Renal cortex interstitium (tissue), 11 donors: ENCODE data around the gene TMCC1. TPM values are rescaled to one million over a fixed set of nuclear protein-coding genes. Genes with fewer than 3 reads are reported as not detected.

Source experiments
- DNase-seq, 11 donors: peaks; one replicate each; pipeline ENCODE4 v3.0.0-alpha.2; 2013; ENCODE audit warnings: low read depth in 9 of 11, low spot score in 4 of 11; ENCODE audit errors: extremely low read depth in 1 of 11
- polyA plus RNA-seq, 3 donors: library from polyadenylated mRNA; unstranded; fragments of 120-200 nt; gene quantifications; one replicate each; pipeline ENCODE4 v1.2.1, GENCODE V29; 2013; ENCODE audit not compliant: insufficient read length in 3 of 3

TMCC1 gene
- polyA plus RNA-seq, 3 donors, result 22.0 to 25.3 (median 25.3) TPM

GRCh38 chr3:129622933-129623332 lies 270.6 kb downstream of the TMCC1 start:
- no peak for DNase-seq

DNA sequence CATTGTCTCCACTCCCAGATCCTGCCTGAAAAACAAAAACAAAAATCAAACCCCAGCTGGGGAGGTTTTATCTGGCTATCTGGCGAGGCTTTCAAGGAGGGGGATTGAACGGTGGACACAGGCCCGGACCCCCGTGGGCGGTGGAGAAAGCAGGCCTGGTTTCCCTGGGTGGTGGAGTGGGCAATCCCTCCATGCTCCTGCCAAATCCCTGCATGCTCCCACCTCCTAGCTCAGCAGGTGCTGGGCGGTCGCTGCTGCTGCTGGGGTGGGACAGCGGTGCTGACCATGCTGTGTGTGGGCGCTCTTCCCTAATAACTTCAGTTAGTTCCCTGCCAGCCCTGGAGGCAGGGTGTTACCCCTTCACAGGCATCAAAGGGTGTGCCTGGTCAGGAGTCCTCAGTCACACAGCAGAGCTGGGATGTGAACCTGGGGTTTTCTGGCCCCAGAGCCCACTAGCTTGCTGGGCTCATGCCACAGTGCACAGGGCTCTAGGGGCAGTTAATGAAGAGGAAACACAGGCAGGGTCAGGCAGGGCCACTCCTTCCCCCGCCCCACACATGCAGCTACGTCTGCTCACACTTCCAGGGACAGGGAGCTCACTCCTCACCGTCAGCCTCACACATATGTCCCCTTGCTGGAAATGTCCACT lies 271.2 kb downstream of the TMCC1 start:
- no peak for DNase-seq

GRCh38 chr3:129621626-129622225 lies 271.8 kb downstream of the TMCC1 start:
- no peak for DNase-seq

GRCh38 chr3:129620828-129621559 lies 272.5 kb downstream of the TMCC1 start:
- no peak for DNase-seq

GRCh38 chr3:129619726-129620162 lies 273.8 kb downstream of the TMCC1 start:
- no peak for DNase-seq

DNA sequence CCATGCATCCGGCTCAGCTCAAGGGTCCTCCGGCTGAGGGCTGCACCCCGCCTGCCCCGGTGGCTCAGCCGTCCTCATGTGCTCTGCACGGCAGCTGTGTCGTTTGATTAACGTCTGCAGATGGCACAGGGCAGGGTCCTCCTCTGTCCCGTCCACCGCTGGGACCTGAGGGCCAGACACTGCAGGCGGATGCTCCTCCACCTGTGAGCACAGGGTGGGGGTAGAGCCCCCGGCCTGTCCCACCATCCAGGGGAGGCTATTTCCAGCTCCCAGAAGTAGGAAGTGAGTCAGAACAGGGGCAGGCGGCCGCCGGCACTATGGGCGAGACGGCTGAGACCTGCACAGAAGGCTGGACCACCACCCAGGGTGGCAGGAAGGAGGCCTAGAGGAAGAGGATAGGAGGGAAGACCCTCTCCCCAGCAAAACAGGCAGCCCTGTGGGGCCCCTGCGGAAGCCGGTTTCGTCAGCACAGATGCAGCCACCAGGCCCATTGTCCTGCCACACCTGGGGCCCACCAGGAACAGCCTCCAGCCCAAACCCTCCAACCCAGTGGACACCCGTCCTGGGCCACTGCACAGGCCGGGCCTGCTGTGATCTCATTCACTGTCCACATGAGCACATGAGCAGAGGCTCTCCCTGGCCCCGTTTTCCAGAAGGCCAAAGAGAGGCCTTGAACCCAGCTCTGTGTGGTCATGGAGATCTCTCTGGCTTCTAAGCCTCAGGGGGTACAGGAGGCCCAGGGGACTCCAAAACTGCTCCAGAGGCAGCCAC lies 274.4 kb downstream of the TMCC1 start:
- DNase-seq, result no peak

DNA sequence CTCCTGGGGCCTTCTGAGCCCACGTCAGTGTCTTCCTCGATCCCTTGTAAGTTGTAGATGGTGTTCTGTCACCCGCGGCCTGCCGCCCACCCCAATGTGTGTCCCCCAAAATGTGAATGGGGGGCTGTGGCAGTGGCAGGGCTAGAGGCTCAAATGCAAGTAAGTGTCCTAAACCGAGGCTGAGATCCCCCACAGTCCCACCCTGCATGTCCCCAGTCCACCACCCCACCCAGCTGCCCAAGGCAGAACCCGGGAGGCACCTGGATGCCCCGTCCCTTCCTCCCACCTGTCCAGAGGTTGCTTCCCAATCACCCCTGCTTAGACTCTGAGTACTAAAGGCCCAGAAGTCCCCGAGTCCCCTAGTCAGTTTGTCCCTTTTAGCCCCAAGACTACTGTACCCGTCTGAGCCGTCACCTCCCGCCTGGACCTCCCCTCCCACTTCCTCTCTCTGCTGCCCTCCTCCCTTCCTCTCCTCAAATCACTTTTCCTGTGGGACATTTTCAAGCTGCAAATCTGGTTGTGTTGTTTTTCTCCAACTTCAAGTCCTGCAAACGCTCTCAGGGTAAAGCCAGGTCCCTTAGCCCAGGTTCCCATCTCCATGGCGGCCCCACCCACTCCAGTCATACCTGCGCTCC lies 275.2 kb downstream of the TMCC1 start:
- no peak for DNase-seq

DNA sequence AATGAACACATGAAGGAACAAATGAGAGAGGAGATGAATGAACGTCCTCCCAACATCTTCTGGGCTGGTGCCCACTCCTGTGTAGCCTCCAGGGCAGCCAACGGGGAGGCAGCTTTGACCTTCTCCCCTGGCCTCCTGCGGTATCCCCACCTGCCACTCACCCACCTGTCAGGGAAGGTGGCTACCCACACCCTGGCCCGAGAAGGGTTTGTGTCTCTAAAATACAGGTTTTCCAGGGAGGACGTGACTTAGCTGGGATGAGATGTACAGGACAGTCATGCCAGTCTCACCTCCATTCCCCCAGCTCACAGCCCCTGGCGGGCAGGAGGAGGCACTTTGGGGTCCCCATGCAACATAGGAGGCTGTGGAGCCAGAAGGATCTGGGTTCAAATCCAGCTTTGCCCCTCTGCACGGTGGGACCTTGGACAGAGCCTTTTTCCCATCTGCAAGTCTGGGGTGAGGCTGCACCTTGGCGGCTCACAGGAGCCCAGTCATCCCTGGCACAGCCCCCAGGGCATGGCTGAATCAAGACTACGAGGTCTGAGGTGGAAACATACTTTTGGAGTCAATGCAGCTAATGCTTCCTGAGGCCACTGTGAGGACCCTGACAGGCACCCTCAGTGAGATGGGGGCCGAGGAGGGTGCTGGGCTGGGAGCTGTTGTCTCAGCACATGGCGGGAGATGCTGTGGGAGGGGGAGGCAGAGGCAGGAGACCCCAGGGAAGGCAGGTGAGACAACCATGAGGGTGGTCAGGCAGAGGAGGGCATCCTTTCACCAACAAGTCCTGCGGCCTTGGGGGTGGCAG lies 275.9 kb downstream of the TMCC1 start:
- no peak for DNase-seq

GRCh38 chr3:129616713-129617112 lies 276.8 kb downstream of the TMCC1 start:
- no peak for DNase-seq

DNA sequence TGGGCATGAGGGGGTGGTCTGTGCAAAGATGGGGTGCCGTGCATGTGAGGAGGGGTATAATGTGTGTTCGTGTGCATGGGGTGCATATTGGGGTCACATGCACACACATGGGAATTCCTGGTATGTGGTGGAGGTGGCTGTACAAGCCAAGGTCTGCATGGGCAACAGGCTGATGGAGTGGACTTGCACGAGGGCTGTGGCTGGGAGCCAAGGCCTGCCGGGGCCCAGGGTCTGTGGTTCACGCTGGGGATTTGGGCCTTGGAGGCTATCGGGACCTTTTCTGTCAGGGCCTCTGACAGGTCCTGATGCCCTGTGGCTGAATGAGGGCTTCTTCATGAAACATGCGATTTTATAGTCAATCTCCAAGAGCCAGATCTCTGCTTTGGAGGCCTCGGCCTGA lies 277.2 kb downstream of the TMCC1 start:
- DNase-seq, result no peak

DNA sequence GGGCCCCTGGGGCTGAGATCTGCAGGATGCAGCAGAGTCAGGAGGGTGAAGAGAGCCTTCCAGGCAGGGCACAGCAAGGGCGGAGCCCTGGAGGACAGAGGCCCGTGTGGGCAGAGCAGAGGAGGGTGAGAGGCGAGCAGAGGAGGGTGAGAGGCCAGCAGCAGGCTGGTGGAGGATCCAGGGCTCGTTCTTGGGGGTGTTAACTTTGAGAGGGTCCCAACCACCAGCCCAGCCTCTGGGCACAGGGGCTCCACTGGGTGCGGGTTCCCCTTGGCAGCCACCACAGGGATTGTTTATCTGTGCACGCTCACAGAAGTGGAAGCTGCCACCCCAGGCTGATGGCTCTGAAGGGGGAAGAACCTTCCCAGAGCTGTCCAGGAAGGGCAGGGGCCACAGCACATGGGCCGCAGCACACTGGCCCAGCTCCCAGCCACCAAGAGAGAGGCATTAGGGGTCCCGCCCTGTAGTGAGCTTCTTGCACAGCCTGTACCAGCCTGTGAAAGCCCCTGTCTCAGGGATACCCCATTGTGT lies 277.7 kb downstream of the TMCC1 start:
- no peak for DNase-seq

DNA sequence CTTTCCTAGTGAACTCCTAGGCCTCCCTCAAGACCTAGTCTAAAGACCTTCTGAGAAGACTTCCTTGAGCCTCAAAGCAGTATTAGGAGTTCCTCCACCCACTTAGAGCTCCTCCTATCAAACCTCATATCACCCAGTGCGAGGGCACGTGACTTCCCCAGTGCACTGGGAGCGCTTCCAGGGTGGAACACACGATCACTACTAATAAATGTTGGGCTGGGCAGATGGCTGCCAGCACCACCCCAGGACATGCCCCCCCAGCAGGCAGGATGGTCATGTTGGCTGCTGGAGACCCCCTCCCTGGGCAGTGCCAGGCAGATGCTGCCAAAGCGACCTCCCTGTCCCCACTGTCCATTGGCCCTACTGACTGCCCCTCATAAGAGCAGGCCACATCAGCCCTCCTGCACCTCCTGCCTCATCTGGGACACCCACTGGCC lies 278.6 kb downstream of the TMCC1 start:
- no peak for DNase-seq

DNA sequence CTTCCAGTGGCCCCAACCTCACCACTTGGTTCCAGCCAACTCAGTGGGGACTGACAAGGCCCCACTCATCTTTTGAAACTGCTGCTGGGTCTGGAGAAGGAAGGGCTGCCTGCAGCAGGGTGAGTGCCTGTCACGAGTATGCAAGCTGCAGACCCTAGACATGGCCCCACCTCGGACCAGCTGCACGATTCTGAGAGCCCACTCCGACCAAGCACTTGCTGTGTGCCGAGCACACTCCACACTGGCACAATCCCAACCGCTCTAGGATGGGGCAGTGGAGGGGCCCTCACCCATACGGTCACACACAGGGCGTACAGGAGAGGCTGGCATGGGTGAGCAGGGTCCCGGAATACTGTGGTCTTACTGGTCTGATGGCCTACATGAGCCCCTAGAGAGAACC lies 279.1 kb downstream of the TMCC1 start:
- DNase-seq, result no peak

GRCh38 chr3:129613367-129613740 lies 280.2 kb downstream of the TMCC1 start:
- DNase-seq, result no peak

DNA sequence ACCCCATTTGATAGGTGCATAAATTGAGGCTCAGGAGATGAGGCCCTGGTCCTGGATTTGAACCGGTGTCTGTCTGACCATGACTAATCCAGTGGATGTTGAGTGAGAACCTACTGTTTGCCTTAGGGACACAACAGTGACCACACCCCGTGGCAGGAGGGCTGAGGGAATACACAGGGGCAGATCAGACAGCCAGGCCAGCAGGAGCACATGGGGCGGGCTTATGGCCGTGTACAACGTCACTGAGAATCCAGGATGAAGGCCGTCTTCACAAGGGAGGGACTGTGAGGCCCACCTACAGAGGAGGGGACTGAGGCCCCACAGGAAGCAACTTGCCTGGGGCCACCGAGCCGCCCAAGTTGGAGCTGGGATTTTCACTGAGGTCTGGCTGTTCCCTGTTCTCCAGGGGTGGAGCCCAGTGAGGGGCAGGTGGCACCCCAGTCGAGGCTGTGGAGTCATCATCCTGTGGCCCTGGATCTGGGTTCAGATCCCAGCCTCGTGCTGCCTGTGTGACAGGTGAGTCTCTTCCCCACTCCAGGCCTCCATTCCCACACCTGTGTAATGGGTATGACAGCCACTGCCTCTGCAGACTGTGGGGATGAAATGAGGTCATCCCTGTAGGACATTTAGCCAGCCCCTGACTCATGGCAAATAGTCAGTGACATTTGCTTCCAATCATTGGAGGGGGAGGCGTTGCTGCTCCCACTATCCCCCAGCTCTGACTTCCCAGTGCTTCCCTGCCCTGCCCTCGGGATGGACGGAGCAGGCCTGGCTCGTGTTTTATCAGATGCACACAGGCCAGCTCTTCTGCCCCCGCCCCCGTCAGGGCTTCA lies 280.8 kb downstream of the TMCC1 start:
- DNase-seq, result no peak

- DNase-seq, result no peak
Observed at GRCh38 chr3:129611812-129612533, 281.5 kb downstream of the TMCC1 start.

DNA sequence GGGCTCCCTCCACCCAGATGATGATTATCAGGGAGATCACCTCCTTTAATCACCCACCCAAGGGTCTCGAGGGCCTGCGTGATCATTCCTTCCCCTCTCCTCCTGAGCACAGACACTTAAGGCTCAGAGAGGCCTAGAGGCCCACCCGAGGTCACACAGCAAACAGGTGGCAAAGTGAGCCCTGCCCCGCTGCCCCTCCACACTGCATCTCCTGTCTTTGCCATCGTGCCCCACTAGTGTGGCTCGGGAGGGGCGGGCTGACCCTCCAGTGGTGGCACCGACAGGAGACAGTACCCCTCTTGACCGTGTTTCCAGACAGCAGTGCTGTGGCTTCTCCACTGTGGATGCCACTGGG lies 282.1 kb downstream of the TMCC1 start:
- DNase-seq, result no peak
